GM19351 (cell line): ENCODE data around the gene B4GALNT3.
"Not testable (repeated sequence)": the region's sequence is repeated elsewhere in the genome, so short reads cannot be mapped to it uniquely, and the experiment has no call there.

Experiments used
- ATAC-seq: cut with Tn5 transposase; IDR thresholded peaks from one replicate; pipeline ENCODE4 v1.9.1; 2021; ENCODE audit warnings: mild to moderate bottlenecking, moderate library complexity; ENCODE audit not compliant: unreplicated experiment

The B4GALNT3 gene

GRCh38 chr12:573232-573631 lies 113.5 kb downstream of the B4GALNT3 start:
- no peak for ATAC-seq

- no peak for ATAC-seq
Observed at GRCh38 chr12:574475-575128, 114.9 kb downstream of the B4GALNT3 start.

GRCh38 chr12:575129-575502 lies 115.4 kb downstream of the B4GALNT3 start:
- no peak for ATAC-seq

GRCh38 chr12:575948-576614 lies 116.3 kb downstream of the B4GALNT3 start:
- ATAC-seq, result peak; percentile 66

GRCh38 chr12:576615-577110 lies 116.9 kb downstream of the B4GALNT3 start:
- ATAC-seq, result no peak

- not testable (repeated sequence) for ATAC-seq
Observed at GRCh38 chr12:577994-578747, 118.4 kb downstream of the B4GALNT3 start.

- ATAC-seq, result no peak
Observed at GRCh38 chr12:578748-579419, 119.1 kb downstream of the B4GALNT3 start.

- no peak for ATAC-seq
Observed at GRCh38 chr12:579420-580110, 119.8 kb downstream of the B4GALNT3 start.

- ATAC-seq, result no peak
Observed at GRCh38 chr12:580813-581212, 121.1 kb downstream of the B4GALNT3 start.

- no peak for ATAC-seq
Observed at GRCh38 chr12:581321-581720, 121.6 kb downstream of the B4GALNT3 start.

- no peak for ATAC-seq
Observed at GRCh38 chr12:581746-582145, 122.0 kb downstream of the B4GALNT3 start.

- ATAC-seq, result no peak
Observed at GRCh38 chr12:583251-583869, 123.6 kb downstream of the B4GALNT3 start.

- no peak for ATAC-seq
Observed at GRCh38 chr12:585062-586061, 125.6 kb downstream of the B4GALNT3 start.

- no peak for ATAC-seq
Observed at GRCh38 chr12:586318-587071, 126.8 kb downstream of the B4GALNT3 start.

GRCh38 chr12:587132-588023 lies 127.6 kb downstream of the B4GALNT3 start:
- ATAC-seq, result no peak

- no peak for ATAC-seq
Observed at GRCh38 chr12:588024-588322, 128.2 kb downstream of the B4GALNT3 start.

GRCh38 chr12:588646-589045 lies 128.9 kb downstream of the B4GALNT3 start:
- no peak for ATAC-seq
